GM23248 (cell line): ENCODE measurements around the gene ZDHHC14.

ENCODE experiments used
- EZH2 ChIP-seq: fragments of 200-600 bp; sonication (generic); IDR thresholded peaks from 2 replicates; pipeline ENCODE4 v1.6.1; 2018; ENCODE audit warnings: antibody characterized with exemption, mild to moderate bottlenecking; ENCODE audit not compliant: insufficient read depth, poor library complexity, severe bottlenecking
- EZH2phosphoT487 ChIP-seq: fragments of 200-600 bp; sonication (generic); IDR thresholded peaks from 2 replicates; pipeline ENCODE4 v1.6.1; 2018; ENCODE audit warnings: antibody characterized with exemption, moderate library complexity, mild to moderate bottlenecking, low read depth; ENCODE audit not compliant: insufficient read depth

GRCh38 chr6:157531986-157532365 is 151.0 kb downstream of the ZDHHC14 start:
- TF ChIP-seq EZH2 = no peak
- TF ChIP-seq EZH2phosphoT487 = no peak
